Gastroesophageal sphincter (tissue), 3 donors: Measurements from ENCODE around the gene PLEKHB1.

ENCODE experiments used
- CTCF ChIP-seq, 4 experiments: fragments of 200-600 bp in 2 of 4; fragments of 450-650 bp in 2 of 4; sonication (generic) in 1 of 4; IDR thresholded peaks; one replicate each; pipeline ENCODE4 v1.5.1; 2017 to 2019; ENCODE audit warnings: antibody characterized with exemption in 4 of 4, mild to moderate bottlenecking in 2 of 4, moderate library complexity in 2 of 4
- EP300 ChIP-seq: sonication (generic); formaldehyde crosslinking; IDR thresholded peaks from one replicate; pipeline ENCODE4 v1.6.1; 2017; ENCODE audit warnings: antibody characterized with exemption, mild to moderate bottlenecking
- POLR2A ChIP-seq, 2 donors: fragments of 450-650 bp; IDR thresholded peaks; one replicate each; pipeline ENCODE4 v1.6.1; 2017; ENCODE audit warnings: antibody characterized with exemption in 2 of 2, mild to moderate bottlenecking in 2 of 2, moderate library complexity in 1 of 2
- POLR2AphosphoS5 ChIP-seq: sonication (generic); formaldehyde crosslinking; IDR thresholded peaks from one replicate; pipeline ENCODE4 v1.6.1; 2017; ENCODE audit warnings: antibody characterized with exemption

- no peak for TF ChIP-seq POLR2A (IDR thresholded peaks at IDR 0.05)
- TF ChIP-seq CTCF (IDR thresholded peaks at IDR 0.05) = no peak
- TF ChIP-seq POLR2AphosphoS5 = no peak
- TF ChIP-seq EP300 = no peak
These were observed 23.3 kb upstream of the PLEKHB1 start for GRCh38 chr11:73622926-73623593.
